K562 (cell line): Measurements from ENCODE around the gene NR1D2. TPM values are rescaled to one million over a fixed set of nuclear protein-coding genes. Genes with fewer than 3 reads are reported as not detected.
A peak's percentile ranks its signal among the peaks of the same experiment; 100 is the strongest.

Source experiments
- EHMT2 ChIP-seq: fragments of 450-650 bp; IDR thresholded peaks from 2 replicates; pipeline ENCODE4 v1.6.1; 2018; ENCODE audit warnings: antibody characterized with exemption
- FUS ChIP-seq: fragments of 200-400 bp; formaldehyde crosslinking; optimal IDR thresholded peaks from 2 replicates; pipeline ENCODE3; 2017; ENCODE audit warnings: low read depth, low read length
- GTF2A2 ChIP-seq: IDR thresholded peaks from 2 replicates; pipeline ENCODE4 v1.6.1; 2016; ENCODE audit warnings: mild to moderate bottlenecking, missing genetic modification characterization, missing compliant biosample characterization
- KLF1 ChIP-seq: fragments of 450-650 bp; IDR thresholded peaks from 2 replicates; pipeline ENCODE4 v1.6.1; 2016; ENCODE audit warnings: missing genetic modification characterization, missing compliant biosample characterization
- RBM17 ChIP-seq: fragments of 200-400 bp; formaldehyde crosslinking; IDR thresholded peaks from 2 replicates; pipeline ENCODE4 v1.6.1; 2017; ENCODE audit warnings: low read depth, mild to moderate bottlenecking, low read length, borderline replicate concordance
- SETDB1 ChIP-seq: IDR thresholded peaks from one replicate; pipeline ENCODE4 v1.6.1; 2012; ENCODE audit warnings: low read length, control low read depth, inconsistent platforms
- SMARCC2 ChIP-seq: fragments of 450-650 bp; IDR thresholded peaks from 2 replicates; pipeline ENCODE4 v1.6.1; 2017; ENCODE audit warnings: antibody characterized with exemption, moderate library complexity, mild to moderate bottlenecking, low read depth
- SOX6 ChIP-seq: fragments of 450-650 bp; IDR thresholded peaks from 2 replicates; pipeline ENCODE4 v1.6.1; 2014; ENCODE audit warnings: mild to moderate bottlenecking
- TFAM ChIP-seq: fragments of 250-450 bp; sonication (Bioruptor Pico); conservative IDR thresholded peaks from 2 replicates; pipeline ENCODE4 v1.5.0; 2021; ENCODE audit warnings: mild to moderate bottlenecking, moderate library complexity
- ZNF23 ChIP-seq: fragments of 250-450 bp; sonication (Bioruptor Pico); IDR thresholded peaks from 2 replicates; pipeline ENCODE4 v1.4.0; 2020; ENCODE audit warnings: mild to moderate bottlenecking
- ZNF699 ChIP-seq: fragments of 250-450 bp; sonication (Bioruptor Pico); IDR thresholded peaks from 2 replicates; pipeline ENCODE4 v1.8.0; 2021; ENCODE audit warnings: mild to moderate bottlenecking, moderate library complexity; ENCODE audit not compliant: insufficient replicate concordance
- polyA plus RNA-seq, 8 experiments: library from polyadenylated mRNA; depleted of rRNA in 4 of 8; stranded (reverse) in 5 of 8; unstranded in 3 of 8; fragments of >200 nt; fragmentation: Nextera tagmentation in 2 of 8; fragmentation: Illumina TruSeq in 1 of 8; extraction: Ambion mirVana in 2 of 8; extraction: Trizol in 1 of 8; gene quantifications; 2 replicates each; pipeline versions ENCODE4 v1.2.1 to v1.2.3, GENCODE V29; 2011 to 2014; ENCODE audit warnings: inconsistent platforms in 1 of 8, missing spikeins in 1 of 8
- total RNA-seq, 7 experiments: library from RNA; depleted of rRNA in 6 of 7; stranded (reverse); fragments of >200 nt in 6 of 7; fragmentation: Illumina TruSeq in 2 of 7; extraction: Trizol in 2 of 7; gene quantifications; 2 replicates each; pipeline versions ENCODE4 v1.2.1 to v1.2.3, GENCODE V29; 2011 to 2021; ENCODE audit warnings: low replicate concordance in 1 of 7
- TF ChIP-seq, protein P1 (sequence below): fragments of 200-800 bp; sonication (Bioruptor generic); IDR thresholded peaks from 2 replicates; pipeline ENCODE4 v1.6.1; 2016; ENCODE audit warnings: missing genetic modification characterization, missing compliant biosample characterization
- TF ChIP-seq, protein P2 (sequence below): fragments of 450-650 bp; IDR thresholded peaks from 2 replicates; pipeline ENCODE4 v1.6.1; 2017; ENCODE audit warnings: antibody characterized with exemption
- TF ChIP-seq, protein P3 (sequence below): fragments of 250-450 bp; sonication (Bioruptor Pico); IDR thresholded peaks from 2 replicates; pipeline ENCODE4 v1.5.0; 2021
- TF ChIP-seq, protein P4 (sequence below): sonication (generic); formaldehyde crosslinking; IDR thresholded peaks from 2 replicates; pipeline ENCODE4 v1.8.1; 2023; ENCODE audit warnings: mild to moderate bottlenecking, missing genetic modification reagents
- TF ChIP-seq, protein P5 (sequence below): sonication (generic); formaldehyde crosslinking; IDR thresholded peaks from 2 replicates; pipeline ENCODE4 v1.8.0; 2022; ENCODE audit warnings: missing genetic modification reagents, mild to moderate bottlenecking, moderate library complexity, borderline replicate concordance
- TF ChIP-seq, protein P6 (sequence below): fragments of 450-650 bp; formaldehyde crosslinking; IDR thresholded peaks from 2 replicates; pipeline ENCODE4 v1.4.0; 2020; ENCODE audit warnings: mild to moderate bottlenecking

NR1D2 gene
- total and polyA plus RNA-seq, 9 of the 15 experiments (the other 6 are each of a cell fraction or from before 2014, with no cell fraction given) = 1.2 to 5.5 (median 2.9) TPM

DNA sequence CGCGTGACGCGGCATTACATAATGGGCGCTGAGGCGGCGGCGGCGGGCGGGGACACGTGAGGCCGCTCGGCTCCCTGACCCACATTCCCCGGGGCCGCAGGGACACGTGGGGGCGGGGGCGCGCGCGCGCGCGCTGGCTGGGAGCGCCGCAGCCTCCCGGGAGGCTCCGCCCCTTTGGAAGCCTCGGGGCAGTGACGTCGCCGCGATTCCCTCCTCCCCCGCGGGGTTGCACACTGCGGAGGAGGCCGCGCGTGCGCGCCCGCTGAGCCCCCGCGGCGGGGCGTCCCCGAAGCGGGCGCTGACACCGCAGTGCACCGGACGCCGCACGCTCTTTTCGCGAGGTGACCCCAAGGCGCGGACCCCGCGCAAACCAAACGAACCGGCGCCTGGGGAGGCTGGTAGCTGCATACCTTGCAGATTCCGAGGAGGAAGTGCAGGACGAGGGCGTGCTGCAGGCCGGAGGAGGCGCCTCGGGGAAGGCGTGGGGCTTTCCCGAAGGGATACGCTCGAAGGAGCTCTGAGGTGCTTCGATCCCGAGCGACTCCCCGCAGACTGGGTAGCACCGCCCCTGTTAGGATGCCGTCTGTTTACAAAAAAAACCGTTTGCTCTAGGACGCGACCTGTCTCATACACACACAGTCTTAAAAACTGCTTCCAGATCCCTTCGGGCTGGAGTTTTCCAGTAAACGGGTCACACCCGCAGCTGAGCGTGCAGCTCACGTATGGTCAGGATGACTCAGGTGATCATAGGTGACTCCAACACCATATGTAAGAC lies 1.0 kb downstream of the NR1D2 start (continued):
- TF ChIP-seq, protein P1, sequence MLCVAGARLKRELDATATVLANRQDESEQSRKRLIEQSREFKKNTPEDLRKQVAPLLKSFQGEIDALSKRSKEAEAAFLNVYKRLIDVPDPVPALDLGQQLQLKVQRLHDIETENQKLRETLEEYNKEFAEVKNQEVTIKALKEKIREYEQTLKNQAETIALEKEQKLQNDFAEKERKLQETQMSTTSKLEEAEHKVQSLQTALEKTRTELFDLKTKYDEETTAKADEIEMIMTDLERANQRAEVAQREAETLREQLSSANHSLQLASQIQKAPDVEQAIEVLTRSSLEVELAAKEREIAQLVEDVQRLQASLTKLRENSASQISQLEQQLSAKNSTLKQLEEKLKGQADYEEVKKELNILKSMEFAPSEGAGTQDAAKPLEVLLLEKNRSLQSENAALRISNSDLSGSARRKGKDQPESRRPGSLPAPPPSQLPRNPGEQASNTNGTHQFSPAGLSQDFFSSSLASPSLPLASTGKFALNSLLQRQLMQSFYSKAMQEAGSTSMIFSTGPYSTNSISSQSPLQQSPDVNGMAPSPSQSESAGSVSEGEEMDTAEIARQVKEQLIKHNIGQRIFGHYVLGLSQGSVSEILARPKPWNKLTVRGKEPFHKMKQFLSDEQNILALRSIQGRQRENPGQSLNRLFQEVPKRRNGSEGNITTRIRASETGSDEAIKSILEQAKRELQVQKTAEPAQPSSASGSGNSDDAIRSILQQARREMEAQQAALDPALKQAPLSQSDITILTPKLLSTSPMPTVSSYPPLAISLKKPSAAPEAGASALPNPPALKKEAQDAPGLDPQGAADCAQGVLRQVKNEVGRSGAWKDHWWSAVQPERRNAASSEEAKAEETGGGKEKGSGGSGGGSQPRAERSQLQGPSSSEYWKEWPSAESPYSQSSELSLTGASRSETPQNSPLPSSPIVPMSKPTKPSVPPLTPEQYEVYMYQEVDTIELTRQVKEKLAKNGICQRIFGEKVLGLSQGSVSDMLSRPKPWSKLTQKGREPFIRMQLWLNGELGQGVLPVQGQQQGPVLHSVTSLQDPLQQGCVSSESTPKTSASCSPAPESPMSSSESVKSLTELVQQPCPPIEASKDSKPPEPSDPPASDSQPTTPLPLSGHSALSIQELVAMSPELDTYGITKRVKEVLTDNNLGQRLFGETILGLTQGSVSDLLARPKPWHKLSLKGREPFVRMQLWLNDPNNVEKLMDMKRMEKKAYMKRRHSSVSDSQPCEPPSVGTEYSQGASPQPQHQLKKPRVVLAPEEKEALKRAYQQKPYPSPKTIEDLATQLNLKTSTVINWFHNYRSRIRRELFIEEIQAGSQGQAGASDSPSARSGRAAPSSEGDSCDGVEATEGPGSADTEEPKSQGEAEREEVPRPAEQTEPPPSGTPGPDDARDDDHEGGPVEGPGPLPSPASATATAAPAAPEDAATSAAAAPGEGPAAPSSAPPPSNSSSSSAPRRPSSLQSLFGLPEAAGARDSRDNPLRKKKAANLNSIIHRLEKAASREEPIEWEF (CRISPR knock-in tag) = no peak
- TF ChIP-seq SOX6 (peak; percentile 84), FUS (peak; percentile 30), KLF1 (tag) (peak; percentile 67; the same call in 1 of the 2 replicates), GTF2A2 (tag) (no peak), RBM17 (no peak), TFAM (CRISPR knock-in tag) (no peak), ZNF23 (CRISPR knock-in tag) (no peak), ZNF699 (CRISPR knock-in tag) (no peak), SETDB1 (no peak), SMARCC2 (peak; percentile 58; the same call in 1 of the 2 replicates), EHMT2 (no peak)
- TF ChIP-seq, protein P2, sequence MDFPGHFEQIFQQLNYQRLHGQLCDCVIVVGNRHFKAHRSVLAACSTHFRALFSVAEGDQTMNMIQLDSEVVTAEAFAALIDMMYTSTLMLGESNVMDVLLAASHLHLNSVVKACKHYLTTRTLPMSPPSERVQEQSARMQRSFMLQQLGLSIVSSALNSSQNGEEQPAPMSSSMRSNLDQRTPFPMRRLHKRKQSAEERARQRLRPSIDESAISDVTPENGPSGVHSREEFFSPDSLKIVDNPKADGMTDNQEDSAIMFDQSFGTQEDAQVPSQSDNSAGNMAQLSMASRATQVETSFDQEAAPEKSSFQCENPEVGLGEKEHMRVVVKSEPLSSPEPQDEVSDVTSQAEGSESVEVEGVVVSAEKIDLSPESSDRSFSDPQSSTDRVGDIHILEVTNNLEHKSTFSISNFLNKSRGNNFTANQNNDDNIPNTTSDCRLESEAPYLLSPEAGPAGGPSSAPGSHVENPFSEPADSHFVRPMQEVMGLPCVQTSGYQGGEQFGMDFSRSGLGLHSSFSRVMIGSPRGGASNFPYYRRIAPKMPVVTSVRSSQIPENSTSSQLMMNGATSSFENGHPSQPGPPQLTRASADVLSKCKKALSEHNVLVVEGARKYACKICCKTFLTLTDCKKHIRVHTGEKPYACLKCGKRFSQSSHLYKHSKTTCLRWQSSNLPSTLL = no peak
- TF ChIP-seq, protein P3, sequence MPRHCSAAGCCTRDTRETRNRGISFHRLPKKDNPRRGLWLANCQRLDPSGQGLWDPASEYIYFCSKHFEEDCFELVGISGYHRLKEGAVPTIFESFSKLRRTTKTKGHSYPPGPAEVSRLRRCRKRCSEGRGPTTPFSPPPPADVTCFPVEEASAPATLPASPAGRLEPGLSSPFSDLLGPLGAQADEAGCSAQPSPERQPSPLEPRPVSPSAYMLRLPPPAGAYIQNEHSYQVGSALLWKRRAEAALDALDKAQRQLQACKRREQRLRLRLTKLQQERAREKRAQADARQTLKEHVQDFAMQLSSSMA (CRISPR knock-in tag) = no peak
- TF ChIP-seq, protein P4, sequence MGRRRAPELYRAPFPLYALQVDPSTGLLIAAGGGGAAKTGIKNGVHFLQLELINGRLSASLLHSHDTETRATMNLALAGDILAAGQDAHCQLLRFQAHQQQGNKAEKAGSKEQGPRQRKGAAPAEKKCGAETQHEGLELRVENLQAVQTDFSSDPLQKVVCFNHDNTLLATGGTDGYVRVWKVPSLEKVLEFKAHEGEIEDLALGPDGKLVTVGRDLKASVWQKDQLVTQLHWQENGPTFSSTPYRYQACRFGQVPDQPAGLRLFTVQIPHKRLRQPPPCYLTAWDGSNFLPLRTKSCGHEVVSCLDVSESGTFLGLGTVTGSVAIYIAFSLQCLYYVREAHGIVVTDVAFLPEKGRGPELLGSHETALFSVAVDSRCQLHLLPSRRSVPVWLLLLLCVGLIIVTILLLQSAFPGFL (CRISPR knock-in tag) = no peak
- TF ChIP-seq, protein P5, sequence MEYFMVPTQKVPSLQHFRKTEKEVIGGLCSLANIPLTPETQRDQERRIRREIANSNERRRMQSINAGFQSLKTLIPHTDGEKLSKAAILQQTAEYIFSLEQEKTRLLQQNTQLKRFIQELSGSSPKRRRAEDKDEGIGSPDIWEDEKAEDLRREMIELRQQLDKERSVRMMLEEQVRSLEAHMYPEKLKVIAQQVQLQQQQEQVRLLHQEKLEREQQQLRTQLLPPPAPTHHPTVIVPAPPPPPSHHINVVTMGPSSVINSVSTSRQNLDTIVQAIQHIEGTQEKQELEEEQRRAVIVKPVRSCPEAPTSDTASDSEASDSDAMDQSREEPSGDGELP (CRISPR knock-in tag) = peak; percentile 63
- TF ChIP-seq, protein P6, sequence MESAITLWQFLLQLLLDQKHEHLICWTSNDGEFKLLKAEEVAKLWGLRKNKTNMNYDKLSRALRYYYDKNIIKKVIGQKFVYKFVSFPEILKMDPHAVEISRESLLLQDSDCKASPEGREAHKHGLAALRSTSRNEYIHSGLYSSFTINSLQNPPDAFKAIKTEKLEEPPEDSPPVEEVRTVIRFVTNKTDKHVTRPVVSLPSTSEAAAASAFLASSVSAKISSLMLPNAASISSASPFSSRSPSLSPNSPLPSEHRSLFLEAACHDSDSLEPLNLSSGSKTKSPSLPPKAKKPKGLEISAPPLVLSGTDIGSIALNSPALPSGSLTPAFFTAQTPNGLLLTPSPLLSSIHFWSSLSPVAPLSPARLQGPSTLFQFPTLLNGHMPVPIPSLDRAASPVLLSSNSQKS (CRISPR knock-in tag) = no peak
